ENCODE results near the gene PLXNB1. TPM values are rescaled to one million over a fixed set of nuclear protein-coding genes. Genes with fewer than 3 reads are reported as not detected.
A peak's percentile ranks its signal among the peaks of the same experiment; 100 is the strongest.
"Not testable (repeated sequence)": the region's sequence is repeated elsewhere in the genome, so short reads cannot be mapped to it uniquely, and the experiment has no call there.

PLXNB1 gene
- total RNA-seq, 1 donor from 2014 or later, result 195 TPM

DNA sequence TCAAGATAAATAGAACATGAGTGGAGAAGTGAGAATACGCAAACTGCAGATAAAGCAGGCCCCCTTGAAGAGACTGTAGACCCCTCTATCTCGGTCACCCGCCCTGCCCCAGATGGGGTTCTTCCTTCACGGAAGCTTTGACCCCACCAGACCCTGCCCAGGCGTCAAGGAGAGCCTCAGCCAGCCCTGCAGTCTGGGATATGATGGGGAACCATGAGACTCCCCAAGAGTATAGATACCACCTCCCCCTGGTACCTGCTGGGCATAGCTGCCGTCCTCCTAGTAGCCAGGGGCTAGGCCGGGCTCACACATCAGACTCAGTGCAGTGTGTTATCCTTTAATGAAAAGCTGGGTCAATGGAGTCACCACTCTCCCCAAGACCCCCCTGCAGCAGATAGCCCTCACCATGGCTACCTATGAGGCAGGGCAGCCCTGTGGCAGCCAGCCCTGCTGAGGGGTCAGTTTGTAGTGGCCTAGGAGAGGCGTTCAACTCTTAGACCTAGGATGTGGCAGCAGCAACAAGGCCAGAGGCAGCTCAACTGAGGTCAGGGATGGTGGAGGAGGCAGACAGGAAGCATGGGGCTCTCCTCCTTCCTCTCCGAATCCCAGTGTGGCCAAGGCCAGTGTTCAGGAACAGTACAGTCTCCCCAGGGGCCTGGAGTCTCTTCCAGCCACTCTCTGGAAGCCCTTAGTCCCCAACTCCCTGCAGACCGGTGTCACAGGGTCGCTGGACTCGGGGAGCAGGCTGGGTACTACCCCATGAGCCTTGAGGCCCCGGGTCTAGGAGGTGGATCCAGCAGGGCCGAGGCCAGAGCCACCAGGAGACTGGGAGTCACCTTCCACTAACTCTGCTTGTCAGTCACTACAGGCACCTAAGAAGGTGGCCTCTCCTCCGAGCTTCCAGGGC, 26.1 kb downstream of the PLXNB1 start:
- no peaks in the 10 kb centered on the region for H3K36me3 Mint-ChIP-seq (ENCODE audit: unreplicated experiment)
- TF ChIP-seq, protein P1, sequence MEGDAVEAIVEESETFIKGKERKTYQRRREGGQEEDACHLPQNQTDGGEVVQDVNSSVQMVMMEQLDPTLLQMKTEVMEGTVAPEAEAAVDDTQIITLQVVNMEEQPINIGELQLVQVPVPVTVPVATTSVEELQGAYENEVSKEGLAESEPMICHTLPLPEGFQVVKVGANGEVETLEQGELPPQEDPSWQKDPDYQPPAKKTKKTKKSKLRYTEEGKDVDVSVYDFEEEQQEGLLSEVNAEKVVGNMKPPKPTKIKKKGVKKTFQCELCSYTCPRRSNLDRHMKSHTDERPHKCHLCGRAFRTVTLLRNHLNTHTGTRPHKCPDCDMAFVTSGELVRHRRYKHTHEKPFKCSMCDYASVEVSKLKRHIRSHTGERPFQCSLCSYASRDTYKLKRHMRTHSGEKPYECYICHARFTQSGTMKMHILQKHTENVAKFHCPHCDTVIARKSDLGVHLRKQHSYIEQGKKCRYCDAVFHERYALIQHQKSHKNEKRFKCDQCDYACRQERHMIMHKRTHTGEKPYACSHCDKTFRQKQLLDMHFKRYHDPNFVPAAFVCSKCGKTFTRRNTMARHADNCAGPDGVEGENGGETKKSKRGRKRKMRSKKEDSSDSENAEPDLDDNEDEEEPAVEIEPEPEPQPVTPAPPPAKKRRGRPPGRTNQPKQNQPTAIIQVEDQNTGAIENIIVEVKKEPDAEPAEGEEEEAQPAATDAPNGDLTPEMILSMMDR (IDR thresholded peaks at IDR 0.05; ENCODE audit: partially characterized antibody, unreplicated experiment), result no peak

DNA sequence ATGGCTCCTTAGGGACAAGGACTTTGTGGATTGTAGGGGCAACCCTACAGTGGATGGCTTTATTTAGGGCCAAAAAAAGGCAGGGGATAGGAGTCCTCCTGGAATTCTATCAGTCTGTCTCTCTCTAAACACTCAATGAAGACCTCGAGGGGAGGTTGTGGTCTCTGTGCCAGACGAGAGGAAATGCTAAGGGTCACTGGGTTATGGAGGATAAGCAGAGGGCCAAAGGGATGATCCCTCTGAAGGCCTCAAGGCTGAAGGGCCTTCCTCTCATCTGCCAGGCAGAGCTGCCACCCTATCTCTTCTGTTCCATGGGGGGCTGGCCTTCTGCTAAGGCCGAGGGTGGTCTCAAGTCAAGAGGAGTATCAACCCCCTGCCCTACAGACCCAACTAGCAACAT, 27.0 kb downstream of the PLXNB1 start:
- TF ChIP-seq, protein P1 (IDR thresholded peaks at IDR 0.05; ENCODE audit: partially characterized antibody, unreplicated experiment), result no peak
- DNase-seq, result no peak
- no peaks in the 10 kb centered on the region for H3K36me3 Mint-ChIP-seq (ENCODE audit: unreplicated experiment)
- peaks cover 7% of the 10 kb centered on the region for H3K9me3 Mint-ChIP-seq (ENCODE audit: unreplicated experiment)
- H3K27ac Mint-ChIP-seq (ENCODE audit: unreplicated experiment), result no peak overlapping the region
- H3K4me3 Mint-ChIP-seq (ENCODE audit: unreplicated experiment), result no peak overlapping the region
- peaks cover 5% of the 10 kb centered on the region for H3K27me3 Mint-ChIP-seq (ENCODE audit: unreplicated experiment)
- H3K4me1 Mint-ChIP-seq (ENCODE audit: low read depth, unreplicated experiment), result peaks cover 3% of the 10 kb centered on the region

More for the DNA sequence above, 26.1 kb downstream of the PLXNB1 start:
- Mint-ChIP-seq H3K27me3 (ENCODE audit: unreplicated experiment) (peaks cover 8% of the 10 kb centered on the region), H3K4me1 (ENCODE audit: low read depth, unreplicated experiment) (peaks cover 3% of the 10 kb centered on the region), H3K4me3 (ENCODE audit: unreplicated experiment) (no peak overlapping the region), H3K27ac (ENCODE audit: unreplicated experiment) (no peak overlapping the region), H3K9me3 (ENCODE audit: unreplicated experiment) (peaks cover 7% of the 10 kb centered on the region)
- DNase-seq, result no peak

DNA sequence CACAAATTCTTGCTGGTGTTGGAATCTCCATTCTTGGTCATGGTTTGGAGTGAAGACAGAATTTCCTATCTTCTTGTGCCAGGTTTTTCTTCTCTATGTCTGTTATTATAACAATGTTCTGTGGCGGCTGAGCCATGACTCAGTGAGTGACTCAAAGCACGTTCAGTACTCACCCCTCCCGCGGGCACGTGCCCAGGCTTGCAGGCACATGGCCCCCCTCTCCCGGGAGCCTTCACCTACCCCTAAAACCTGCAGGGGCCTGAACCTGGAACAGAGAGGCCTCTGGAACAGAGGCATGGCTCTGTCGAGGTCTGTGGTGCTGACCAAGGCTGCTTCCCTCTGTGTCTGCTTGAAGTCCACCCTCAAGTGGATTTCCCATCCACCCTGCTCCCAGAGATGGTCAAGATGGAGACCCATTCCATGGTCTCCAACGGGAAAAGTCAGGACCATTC, 27.6 kb downstream of the PLXNB1 start:
- H3K4me3 Mint-ChIP-seq (ENCODE audit: unreplicated experiment), result no peak overlapping the region
- no peak for DNase-seq
- peak overlapping the region; percentile 48 for H3K27ac Mint-ChIP-seq (ENCODE audit: unreplicated experiment)
- H3K36me3 Mint-ChIP-seq (ENCODE audit: unreplicated experiment), result no peaks in the 10 kb centered on the region
- peaks cover 7% of the 10 kb centered on the region for H3K27me3 Mint-ChIP-seq (ENCODE audit: unreplicated experiment)
- peaks cover 3% of the 10 kb centered on the region for H3K4me1 Mint-ChIP-seq (ENCODE audit: low read depth, unreplicated experiment)
- H3K9me3 Mint-ChIP-seq (ENCODE audit: unreplicated experiment), result peaks cover 10% of the 10 kb centered on the region
- TF ChIP-seq, protein P1 (IDR thresholded peaks at IDR 0.05; ENCODE audit: partially characterized antibody, unreplicated experiment), result no peak

DNA sequence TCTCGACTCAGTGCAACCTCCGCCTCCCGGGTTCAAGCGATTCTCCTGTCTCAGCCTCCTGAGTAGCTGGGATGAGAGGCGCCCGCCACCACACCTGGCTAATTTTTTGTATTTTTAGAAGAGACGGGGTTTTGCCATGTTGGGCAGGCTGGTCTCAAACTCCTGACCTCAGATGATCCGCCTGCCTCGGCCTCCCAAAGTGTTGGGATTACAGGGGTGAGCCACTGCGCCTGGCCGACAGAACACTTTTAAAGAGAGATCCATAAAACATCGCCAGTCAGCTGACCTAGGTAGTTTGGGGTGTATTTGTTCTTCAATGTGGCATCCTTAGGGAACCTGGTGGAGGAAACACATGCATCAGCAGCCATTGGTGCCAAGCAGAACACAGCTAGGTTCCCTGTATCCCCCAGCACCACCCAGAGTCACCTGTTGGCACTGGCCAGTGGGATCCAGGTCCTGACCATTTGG, 28.4 kb downstream of the PLXNB1 start:
- H3K4me3 Mint-ChIP-seq (ENCODE audit: unreplicated experiment); H3K27ac Mint-ChIP-seq (ENCODE audit: unreplicated experiment); H3K4me1 Mint-ChIP-seq (ENCODE audit: low read depth, unreplicated experiment); H3K27me3 Mint-ChIP-seq (ENCODE audit: unreplicated experiment); DNase-seq; H3K36me3 Mint-ChIP-seq (ENCODE audit: unreplicated experiment): not testable (repeated sequence)
- H3K9me3 Mint-ChIP-seq (ENCODE audit: unreplicated experiment), result peaks cover 10% of the 10 kb centered on the region

DNA sequence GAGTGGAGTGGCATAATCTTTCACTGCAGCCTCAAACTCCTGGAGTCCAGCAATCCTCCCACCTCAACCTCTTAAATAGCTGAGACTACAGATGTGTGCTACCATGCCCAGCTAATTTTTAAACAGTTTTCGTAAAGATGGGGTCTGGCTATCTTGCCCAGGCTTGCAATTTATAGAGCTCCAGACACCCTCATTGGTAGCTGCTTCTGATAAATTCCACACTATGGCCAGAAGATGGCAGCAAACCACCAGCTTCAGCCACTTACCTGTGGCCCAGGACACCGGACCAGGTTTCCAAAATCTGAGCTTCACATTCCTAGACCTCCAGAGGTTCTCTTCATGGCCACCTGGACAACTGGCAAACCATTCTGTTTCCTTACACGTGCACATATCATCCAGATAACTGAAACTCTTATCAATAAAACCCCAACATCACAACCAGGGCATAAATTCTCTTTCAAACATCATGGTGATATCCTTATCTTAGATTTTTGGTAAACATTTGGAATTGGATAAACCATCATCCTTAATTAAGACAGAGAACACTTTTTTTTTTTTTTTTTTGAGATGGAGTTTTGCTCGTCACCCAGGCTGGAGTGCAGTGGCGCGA, 29.0 kb downstream of the PLXNB1 start:
- Mint-ChIP-seq H3K9me3 (ENCODE audit: unreplicated experiment) (peaks cover 8% of the 10 kb centered on the region), H3K4me3 (ENCODE audit: unreplicated experiment) (no peak overlapping the region), H3K27me3 (ENCODE audit: unreplicated experiment) (peaks cover 4% of the 10 kb centered on the region), H3K36me3 (ENCODE audit: unreplicated experiment) (no peaks in the 10 kb centered on the region), H3K4me1 (ENCODE audit: low read depth, unreplicated experiment) (peaks cover 3% of the 10 kb centered on the region), H3K27ac (ENCODE audit: unreplicated experiment) (no peak overlapping the region)
- DNase-seq, result no peak
- TF ChIP-seq, protein P1 (IDR thresholded peaks at IDR 0.05; ENCODE audit: partially characterized antibody, unreplicated experiment), result peak; percentile 74

All from glutamatergic neuron (in vitro differentiated cells).